ENCODE results near the gene TMEM120B.
"Not testable (repeated sequence)": the region's sequence is repeated elsewhere in the genome, so short reads cannot be mapped to it uniquely, and the experiment has no call there.

Gene TMEM120B

DNA sequence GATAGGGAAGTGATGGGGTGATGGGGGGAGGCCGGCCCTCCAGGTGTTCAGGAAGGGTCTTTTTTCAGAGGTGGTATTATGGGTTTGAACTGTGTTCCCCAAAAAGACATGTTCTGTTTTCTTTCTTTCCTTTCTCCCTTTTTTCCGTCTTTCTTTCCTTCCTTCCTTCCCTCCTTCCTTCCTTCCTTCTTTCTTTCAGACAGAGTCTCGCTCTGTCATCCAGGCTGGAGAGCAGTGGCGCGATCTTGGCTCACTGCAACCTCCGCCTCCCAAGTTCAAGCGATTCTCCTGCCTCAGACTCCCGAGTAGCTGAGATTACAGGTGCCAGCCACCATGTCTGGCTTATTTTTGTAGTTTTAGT is 3.5 kb upstream of the TMEM120B start:
- DNase-seq (ENCODE audit: low read depth in 2 of 2) = not testable (repeated sequence)

DNA sequence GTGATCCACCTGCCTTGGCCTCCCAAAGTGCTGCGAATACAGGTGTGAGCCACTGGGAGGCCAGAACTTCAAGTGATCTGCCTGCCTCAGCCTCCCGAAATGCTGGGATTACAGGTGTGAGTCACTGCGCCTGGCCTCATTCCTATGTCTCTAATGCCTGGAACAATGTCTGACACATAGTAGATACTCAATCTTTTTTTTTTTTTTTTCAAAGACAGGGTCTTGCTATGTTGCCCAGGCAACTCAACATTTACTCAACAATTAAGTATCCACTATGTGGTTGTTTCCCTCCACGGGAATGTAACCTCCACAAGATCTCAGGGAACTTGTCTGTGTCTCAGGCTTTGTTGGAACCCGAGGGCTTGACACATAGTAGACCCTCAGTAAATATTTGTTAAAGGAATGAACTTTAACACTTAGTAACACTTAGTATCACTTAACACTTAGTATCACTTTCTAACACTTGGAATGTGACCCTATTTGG is 3.0 kb upstream of the TMEM120B start:
- DNase-seq (ENCODE audit: low read depth in 2 of 2) = no peak

DNA sequence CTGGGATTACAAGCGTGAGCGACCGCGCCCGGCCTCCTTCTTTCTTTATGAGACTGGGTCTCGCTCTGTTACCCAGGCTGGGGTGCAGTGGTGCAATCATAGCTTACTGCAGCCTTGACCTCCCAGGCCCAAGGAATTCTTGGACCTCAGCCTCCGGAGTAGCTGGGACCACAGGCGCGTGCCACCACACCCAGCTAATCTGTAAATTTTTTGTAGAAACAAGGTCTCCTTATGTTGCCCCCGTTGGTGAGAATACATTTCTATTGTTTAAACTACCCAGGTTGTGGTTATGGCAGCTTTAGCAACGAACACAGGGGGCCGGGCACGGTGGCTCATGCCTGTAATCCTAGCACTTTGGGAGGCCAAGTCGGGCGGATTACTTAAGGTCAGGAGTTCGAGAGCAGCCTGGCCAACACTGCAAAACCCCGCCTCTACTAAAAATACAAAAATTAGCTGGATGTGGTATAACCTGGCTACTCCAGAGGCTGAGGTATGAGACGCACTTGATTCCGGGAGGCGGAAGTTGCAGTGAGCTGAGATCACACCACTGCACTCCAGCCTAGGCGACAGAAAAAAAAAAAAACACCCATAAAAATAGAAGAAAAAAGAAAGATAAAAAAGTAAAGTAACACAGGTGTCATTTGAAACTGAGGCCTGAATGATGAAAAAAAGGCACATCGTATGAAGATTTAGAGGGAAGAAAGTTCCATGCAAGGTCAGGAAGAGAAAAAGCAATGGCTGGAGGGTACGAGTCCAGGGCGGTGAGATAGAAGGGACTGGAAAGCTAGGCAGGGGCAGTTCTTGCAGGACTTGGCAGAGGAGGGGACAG is 977 bp upstream of the TMEM120B start:
- no peak for DNase-seq (ENCODE audit: low read depth in 2 of 2)

DNA sequence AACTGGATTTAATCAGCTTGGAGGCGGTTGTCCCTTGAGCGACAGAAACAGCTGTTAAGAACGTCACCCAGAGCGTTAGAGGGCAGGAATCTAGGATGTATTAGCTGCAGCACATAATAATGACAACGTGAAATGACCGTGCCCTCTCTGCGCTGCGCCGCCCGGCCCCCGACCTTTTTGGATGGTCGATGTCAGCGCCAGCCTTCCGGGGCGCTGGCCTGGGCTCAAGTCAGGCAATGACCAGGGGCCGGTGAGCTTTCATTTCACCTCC is 427 bp upstream of the TMEM120B start:
- DNase-seq (ENCODE audit: low read depth in 2 of 2) = no peak

DNA sequence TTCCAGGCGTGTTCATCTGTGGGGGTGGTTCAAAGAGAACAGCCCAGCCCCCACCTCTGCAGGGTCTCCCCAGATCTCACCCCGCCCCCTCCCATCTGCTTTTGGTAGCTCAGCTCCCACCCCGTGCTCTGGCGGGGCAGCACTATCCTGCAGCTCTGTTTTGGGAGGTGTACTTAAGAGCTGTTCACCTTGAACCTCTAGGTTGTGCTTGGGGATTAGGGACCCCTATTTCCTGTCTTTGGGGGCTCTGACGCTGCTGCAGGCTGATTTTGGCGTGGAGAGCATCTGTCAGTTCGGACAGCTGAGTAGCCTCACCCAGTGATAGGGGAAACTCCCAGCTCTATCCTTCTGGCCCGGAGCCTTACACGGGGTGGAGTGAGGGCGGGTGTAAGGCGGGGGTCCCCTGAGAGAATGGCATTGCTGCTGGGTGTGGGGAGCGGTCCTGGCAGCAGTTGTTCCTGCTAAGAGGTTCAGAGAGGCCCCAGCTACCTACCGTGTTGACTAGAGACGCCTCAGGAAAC is 765 bp downstream of the TMEM120B start:
- DNase-seq (ENCODE audit: low read depth in 2 of 2) = no peak

DNA sequence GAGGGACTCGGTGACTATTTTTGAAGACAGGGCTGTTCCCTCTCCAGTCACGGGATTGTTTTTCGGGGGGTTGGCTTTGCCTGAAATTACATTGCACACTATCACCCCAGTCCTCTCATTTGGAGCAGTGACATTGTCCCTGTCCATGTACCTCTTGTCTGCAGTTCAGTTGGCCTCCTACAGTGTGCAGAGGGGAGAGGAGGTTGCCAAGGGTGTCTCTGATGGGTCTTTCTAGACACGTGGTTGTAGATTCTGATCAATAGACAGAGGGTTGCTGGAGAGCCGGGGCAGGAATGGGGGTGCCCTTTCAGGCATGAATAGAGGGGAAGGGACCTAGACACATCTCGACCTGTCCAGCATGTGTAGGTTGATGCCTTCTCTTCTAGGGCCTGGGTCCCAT is 1.2 kb downstream of the TMEM120B start:
- no peak for DNase-seq (ENCODE audit: low read depth in 2 of 2)

DNA sequence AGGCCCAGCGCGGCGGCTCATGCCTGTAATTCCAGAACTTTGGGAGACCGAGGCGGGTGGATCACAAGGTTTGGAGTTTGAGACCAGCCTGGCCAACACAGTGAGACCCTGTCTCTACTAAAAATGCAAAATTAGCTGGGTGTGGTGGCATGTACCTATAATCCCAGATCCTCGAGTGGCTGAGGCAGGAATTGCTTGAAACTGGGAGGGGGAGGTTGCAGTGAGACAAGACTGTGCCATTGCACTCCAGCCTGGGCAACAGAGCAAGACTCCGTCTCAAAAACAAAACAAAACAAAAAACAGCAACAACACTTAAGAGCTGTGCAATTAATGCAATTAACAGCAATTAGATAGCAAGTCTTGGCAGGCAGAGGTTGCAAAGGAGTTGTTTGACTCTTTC is 2.5 kb downstream of the TMEM120B start:
- DNase-seq (ENCODE audit: low read depth in 2 of 2) = not testable (repeated sequence)

DNA sequence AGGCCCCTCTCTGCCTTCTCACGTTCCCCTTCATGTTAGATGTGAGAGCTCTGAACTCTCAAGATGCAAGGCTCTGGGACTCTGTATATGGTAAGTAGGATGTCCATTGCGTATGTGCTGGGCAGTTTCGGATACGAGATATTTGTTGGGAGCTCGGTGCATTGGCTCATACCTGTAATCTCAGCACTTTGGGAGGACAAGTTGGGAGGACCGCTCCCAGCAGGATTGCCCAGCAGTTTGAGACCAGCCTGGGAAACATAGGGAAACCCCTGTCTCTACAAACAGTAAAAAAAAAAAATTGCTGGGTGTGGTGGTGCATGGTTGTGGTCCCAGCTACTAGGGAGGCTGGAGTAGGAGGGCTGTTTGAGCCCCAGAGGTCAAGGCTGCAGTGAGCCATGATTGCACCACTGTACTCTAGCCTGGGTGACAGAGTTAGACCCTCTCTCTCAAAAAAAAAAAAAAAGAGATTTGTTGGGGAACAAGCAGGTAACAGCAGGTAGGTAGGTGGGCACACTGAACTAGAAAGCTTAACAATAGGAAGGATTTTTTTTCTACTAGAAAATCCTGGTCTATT is 3.4 kb downstream of the TMEM120B start:
- no peak for DNase-seq (ENCODE audit: low read depth in 2 of 2)

DNA sequence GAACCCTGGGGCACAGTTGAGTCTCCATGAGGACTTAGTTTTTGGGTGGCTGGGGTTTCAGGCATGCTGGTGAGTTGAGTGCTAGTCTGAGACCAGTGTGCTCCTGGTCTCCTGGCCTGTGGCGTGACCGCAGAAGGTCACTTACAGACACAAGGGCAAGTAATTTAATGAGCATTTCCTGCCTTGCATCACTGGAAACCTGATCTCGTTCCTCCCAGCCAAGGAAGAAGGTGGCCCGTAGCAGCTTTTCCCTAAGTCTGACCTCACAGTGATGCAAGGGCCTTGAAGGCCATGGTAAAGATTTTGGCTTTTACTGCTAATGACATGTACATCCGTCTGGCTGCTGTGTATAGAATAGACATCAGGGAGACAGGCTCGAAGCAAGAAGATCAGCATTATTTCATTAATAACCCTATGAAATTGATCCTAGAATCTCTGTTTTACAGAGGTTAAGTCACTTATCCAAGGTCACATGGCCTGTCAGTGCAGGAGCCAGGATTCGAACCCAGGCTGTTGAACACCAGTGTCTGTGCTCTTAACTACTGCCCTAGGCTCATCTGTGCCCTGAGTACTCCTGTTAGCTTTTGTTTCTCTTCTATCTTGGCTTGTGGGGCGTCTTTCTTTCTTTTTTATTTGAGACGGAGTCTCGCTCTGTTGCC is 4.6 kb downstream of the TMEM120B start:
- DNase-seq (ENCODE audit: low read depth in 2 of 2) = no peak

DNA sequence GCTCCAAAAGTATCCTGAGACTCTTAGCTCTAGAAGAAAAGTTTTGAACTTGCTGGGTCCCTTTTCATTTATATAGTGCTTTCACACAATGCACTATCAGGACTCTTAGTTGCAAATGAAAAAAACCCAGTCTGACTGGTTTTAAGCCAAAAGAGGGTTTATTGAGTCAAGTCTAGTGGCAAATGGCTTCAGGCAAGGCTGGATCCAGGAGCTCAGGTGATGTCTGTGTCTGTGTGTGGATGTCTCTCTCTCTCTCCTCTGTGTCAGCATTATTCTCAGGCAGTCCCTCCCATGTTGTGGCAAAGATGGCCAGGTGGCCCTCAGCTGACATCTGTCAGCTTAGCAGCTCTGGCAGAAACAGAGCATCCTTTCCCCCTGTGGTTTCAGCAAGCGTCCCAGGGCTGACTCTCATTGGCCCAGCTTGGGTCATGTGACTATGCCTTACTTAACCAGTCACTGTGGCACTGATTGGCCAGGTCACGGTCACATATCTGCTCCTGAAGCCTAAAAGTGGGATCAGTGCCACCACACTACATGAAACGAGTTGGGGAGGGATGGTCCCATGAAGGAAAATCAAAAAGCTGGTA is 6.2 kb downstream of the TMEM120B start:
- DNase-seq (ENCODE audit: low read depth in 2 of 2) = no peak

DNA sequence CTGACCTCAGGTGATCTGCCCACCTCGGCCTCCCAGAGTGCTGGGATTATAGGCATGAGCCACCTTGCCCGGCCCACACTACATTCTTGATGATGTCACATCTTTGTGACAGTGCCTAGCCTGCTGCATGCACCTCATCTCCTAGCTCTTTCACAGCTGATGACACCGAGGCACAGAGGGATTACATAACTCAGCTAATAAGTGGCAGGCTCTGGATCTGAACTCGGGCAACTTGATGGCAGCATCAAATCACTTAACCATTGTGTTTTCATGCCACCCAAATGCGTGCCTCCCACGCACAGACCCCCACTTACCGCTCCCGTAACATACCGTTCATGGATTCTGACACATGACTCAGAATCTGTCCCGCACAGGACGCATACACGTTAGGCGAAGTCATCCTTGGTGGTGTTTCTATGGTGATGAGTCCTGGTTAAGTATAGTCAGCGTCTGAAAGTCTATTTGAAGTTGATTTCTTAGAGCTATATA is 7.4 kb downstream of the TMEM120B start:
- no peak for DNase-seq (ENCODE audit: low read depth in 2 of 2)

DNA sequence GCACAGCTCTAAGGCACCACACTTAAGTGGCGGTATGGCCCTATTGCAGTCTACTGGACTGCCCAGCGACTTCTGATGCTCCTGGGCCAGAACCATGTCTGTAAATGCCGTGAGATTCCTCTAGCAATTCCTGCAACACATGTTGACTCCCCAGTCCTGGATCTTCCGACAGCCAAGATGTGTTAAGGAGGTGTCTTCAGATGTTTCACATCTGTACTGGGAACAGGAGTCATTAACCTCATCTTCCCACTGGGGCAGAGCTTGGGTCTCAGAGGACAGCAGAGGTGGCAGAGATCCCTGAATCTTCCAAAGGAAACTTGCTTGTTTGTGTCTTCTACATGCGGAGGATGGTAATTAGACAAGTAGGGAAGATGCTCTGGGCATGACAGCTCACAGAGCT is 8.2 kb downstream of the TMEM120B start:
- no peak for DNase-seq (ENCODE audit: low read depth in 2 of 2)

DNA sequence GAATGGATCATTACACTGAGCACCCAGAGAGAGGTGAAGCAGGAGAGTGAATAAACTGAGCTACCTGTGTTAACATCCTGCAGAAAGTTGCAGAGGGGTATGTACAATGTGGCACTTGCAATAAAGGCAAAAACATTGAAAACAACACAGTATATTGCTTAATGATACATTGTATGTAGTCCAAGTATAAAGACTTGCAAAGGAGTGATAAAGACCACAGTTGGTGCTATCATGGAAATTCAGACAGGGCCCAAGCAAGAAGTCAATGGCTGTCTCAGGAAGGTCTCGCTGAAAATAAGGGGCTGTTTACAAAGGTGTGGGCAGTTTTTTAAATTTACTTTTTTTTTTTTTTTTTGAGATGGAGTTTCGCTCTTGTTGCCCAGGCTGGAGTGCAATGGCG is 10.0 kb downstream of the TMEM120B start:
- no peak for DNase-seq (ENCODE audit: low read depth in 2 of 2)

DNA sequence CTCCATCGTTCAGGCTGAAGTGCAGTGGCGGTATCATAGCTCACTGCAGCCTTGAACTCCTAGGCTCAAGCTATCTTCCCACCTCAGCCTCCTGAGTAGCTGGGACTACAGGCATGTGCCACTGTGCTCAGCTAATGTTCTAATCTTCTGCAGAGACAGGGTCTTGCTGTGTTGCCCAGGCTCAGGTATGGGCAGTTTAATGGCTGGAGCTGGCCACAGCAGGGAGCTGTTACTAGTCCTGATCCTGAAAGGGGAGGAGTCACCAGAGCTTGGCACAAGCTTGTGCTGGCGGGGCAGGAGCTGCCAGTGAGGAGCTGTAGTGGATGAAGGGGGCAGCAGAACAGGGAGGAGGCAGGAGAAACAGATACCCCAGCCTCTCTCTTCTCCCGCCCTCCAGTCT is 10.6 kb downstream of the TMEM120B start:
- DNase-seq (ENCODE audit: low read depth in 2 of 2) = no peak

DNA sequence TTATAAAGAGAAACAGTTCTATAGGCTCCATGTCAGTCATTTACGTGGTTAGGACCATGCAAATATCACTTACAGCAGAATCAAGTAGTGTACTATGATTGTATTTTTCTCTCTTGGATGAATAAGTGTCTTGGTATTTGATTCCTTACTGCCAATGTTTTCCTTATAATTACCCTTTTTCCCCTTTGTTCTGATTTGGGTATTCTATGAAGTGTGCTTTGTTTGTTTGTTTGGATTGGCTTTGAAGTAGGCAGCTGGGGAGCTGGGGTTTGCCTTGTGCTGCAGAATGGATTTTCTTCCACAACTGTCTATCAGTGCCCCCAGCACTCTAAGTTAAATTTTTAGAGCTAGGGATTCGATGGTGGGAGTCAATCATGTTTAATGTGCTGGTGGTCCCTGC is 12.4 kb downstream of the TMEM120B start:
- no peak for DNase-seq (ENCODE audit: low read depth in 2 of 2)

DNA sequence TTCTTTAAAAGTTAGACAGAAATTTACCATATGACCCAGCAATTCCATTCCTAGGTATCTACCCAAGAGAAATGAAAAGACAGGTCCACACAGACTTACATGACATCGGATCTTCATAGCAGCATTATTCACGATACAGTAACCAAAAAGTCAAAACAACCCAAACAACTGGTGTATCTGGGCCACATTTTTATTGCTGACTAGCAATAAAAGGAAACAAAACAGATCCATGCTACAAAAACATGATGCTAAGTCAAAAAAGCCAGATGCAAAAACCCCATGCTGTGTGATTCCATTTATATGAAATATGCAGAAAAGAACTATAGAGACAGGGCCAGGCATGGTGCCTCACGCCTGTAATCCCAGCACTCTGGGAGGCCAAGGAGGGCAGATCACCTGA is 12.9 kb downstream of the TMEM120B start:
- DNase-seq (ENCODE audit: low read depth in 2 of 2) = no peak

DNA sequence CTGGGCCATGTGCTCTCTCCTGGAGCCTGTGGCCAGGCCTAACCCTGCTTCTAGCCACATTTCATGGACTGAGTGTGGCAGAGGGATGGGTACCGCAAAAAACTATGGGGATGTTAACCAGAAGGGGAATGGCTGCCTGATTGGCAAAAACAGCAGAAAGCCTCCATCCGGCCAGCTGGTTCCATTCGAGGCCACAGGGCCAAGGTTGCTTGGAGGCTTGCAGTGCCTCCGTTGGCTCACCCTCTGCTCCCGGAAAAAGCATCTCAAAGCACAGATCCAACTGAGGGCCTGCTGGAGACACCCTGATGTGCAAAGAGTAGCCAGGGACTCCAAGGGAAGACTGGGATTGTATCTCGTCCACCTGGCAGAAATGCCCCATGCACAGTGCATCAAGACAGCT is 16.5 kb downstream of the TMEM120B start:
- DNase-seq (ENCODE audit: low read depth in 2 of 2) = no peak

DNA sequence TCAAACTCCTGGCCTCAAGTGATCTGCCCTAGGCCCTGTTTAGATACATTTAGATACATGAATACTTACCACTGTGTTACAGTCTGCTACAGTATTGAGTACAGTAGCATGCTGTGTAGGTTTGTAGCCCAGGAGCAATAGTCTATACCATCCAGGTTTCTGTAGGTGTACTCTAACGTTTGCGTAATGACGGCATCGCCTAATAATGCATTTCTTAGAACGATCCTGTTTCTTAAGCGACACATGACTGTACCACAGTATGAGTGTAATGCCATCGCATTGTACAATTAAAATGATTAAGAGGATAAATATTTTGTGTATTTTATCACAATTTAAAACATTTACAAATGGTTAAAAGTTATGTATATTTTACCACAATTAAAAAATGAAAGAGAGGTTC is 18.9 kb downstream of the TMEM120B start:
- no peak for DNase-seq (ENCODE audit: low read depth in 2 of 2)

DNA sequence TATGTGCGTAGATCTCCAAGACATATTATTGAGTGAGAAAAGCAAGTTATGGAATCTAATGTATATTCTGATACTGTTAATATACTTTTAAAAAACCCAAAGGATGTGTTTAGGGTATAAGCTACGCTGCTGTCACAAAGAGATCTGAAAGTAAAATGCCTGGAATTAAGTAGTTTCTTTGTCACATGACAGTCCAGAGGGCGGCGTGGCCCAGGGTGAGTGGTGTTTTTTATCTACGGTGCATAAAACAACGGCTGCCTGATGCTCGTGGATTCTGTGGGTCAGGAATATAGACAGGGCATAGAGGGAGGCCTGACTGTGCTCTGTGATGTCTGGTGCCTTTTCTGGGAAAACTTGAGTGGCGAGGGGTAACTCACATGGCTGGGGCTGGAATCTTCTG is 21.3 kb downstream of the TMEM120B start:
- no peak for DNase-seq (ENCODE audit: low read depth in 2 of 2)

DNA sequence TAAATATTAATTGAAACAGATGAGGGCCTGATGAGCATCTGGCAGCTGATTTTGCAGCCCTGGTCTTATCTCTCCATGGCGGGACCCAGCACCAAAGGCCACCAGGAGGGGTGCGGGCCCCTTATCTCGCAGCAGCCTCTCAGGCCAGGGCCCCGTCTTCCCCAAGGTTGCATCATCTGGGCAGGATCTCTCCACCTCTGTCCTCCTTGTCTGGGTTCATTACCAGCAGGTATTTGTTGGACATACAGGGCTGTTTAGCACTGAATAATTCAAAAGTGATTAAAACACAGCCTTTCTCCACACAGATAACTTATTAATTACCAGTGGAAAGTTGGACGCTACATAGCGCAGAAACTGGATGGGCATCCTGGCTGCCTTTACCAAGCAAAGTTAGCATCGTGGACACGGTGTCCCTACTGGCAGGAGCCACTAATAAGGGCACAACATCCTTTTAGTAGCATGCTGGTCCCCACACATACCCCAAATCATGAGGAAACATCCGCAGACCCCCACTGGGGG is 25.8 kb downstream of the TMEM120B start:
- no peak for DNase-seq (ENCODE audit: low read depth in 2 of 2)

DNA sequence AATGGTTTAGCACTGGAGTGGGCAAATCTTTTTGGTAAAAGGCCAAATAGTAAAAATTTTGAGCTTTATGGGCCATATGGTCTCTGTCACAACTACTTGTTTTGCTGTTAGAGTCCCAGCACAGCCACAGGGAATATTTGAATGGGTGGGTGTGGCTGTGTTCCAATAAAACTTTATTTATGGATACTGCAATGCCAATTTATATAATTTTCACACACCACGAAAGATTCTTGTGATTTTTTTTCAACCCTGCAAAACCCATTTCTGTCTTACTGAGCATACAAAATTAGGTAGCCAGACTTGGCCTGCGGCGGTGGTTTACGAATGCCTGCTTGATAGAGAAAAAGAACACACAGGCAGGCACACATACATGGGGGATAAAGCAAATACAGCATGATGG is 28.3 kb downstream of the TMEM120B start:
- DNase-seq (ENCODE audit: low read depth in 2 of 2) = no peak

DNA sequence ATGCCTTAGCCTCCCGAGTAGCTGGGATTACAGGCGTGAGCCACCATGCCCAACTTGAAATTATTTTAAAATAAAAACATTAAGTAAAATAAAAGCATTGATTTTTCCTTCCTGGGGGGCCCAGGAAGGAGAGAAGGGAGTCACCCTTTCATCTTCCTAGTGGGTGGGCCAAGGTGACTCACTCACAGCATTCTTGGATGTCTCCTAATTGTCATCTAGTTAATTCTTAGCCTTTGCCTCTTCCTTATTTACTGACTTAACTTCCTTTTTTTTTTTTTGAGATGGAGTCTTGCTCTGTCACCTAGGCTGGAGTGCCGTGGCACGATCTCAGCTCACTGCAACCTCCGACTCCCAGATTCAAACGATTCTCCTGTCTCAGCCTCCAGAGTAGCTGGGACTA is 29.2 kb downstream of the TMEM120B start:
- no peak for DNase-seq (ENCODE audit: low read depth in 2 of 2)
